Measurements from ENCODE around the gene PELI1.

Gene PELI1

GRCh38 chr2:64052463-64053241 lies 91.6 kb downstream of the PELI1 start:
- H3K4me1 ChIP-seq (ENCODE audit: insufficient read depth, poor library complexity, severe bottlenecking) = peaks cover 8% of the 10 kb centered on the region
- no peak for TF ChIP-seq CTCF (IDR thresholded peaks at IDR 0.05; ENCODE audit: poor library complexity, severe bottlenecking)
- ATAC-seq (ENCODE audit: low read depth) (no peak; the same call in 2 of the 3 replicates), DNase-seq (ENCODE audit: low spot score) (no peak)
- no peak overlapping the region for H3K4me3 ChIP-seq (ENCODE audit: severe bottlenecking)
- H3K36me3 ChIP-seq (ENCODE audit: low read depth) = no peaks in the 10 kb centered on the region
- no peaks in the 10 kb centered on the region for H3K9me3 ChIP-seq (ENCODE audit: severe bottlenecking)
- H3K27me3 ChIP-seq (ENCODE audit: insufficient read depth, poor library complexity, severe bottlenecking) = no peaks in the 10 kb centered on the region
- H3K27ac ChIP-seq (ENCODE audit: poor library complexity, severe bottlenecking) = no peak overlapping the region

DNA sequence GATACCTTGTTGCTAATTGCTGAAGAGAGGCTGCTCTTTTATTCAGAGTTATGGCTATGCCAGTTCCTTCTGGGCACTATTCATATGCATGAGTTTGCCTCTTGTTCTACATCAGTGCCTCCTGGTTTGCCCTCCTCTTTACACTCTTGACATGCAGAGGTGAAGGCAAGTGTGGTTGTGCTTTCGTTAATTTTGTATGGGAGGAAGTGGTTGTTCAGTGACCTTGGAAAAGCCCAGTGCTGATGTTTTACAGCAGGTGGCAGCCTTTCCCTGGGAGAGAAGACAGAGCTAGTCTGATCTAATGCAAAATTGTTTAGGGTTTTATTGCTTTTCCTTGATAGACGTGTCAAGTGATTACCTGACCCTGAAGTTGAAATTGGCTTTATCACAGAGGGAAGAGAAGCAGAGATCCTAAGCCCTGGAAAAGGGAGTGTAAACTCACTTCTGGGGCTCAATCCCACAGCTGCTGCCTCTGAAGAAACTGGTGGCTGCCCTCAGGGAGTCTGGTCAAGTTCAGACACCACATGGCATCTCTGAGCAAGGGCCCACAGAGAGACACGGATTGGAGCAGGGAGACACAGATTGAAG lies 94.5 kb downstream of the PELI1 start:
- no peak overlapping the region for H3K27ac ChIP-seq (ENCODE audit: poor library complexity, severe bottlenecking)
- ATAC-seq (ENCODE audit: low read depth) = peak; percentile 92

DNA sequence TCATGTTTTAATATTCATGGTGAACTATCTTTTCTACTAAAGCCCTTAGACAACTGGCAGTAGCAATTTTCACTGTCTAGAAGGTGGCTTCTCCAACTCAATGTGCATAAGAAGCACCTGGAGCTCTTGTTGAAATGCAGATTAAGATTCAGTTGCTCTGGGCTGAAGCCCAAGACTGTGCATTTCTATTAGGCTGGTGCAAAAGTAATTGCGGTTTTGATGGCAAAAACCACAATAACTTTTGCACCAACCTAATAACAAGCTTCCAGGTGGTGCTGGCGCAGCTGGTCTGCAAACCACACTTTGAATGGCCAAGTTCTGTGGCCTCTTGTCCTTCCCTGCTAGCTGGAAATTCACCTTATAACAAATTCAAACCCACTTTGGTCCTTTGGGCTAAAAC lies 98.3 kb downstream of the PELI1 start:
- H3K36me3 ChIP-seq (ENCODE audit: low read depth) = no peaks in the 10 kb centered on the region
- H3K27me3 ChIP-seq (ENCODE audit: insufficient read depth, poor library complexity, severe bottlenecking) = no peaks in the 10 kb centered on the region
- no peak for DNase-seq (ENCODE audit: low spot score)
- no peak overlapping the region for H3K4me3 ChIP-seq (ENCODE audit: severe bottlenecking)
- H3K9me3 ChIP-seq (ENCODE audit: severe bottlenecking) = no peaks in the 10 kb centered on the region
- no peaks in the 10 kb centered on the region for H3K4me1 ChIP-seq (ENCODE audit: insufficient read depth, poor library complexity, severe bottlenecking)
- ATAC-seq (ENCODE audit: low read depth) = no peak
- no peak for TF ChIP-seq CTCF (IDR thresholded peaks at IDR 0.05; ENCODE audit: poor library complexity, severe bottlenecking)
- no peak overlapping the region for H3K27ac ChIP-seq (ENCODE audit: poor library complexity, severe bottlenecking)

More for the DNA sequence above, 94.5 kb downstream of the PELI1 start:
- no peaks in the 10 kb centered on the region for H3K4me1 ChIP-seq (ENCODE audit: insufficient read depth, poor library complexity, severe bottlenecking)
- no peaks in the 10 kb centered on the region for H3K36me3 ChIP-seq (ENCODE audit: low read depth)
- no peak for DNase-seq (ENCODE audit: low spot score)
- no peaks in the 10 kb centered on the region for H3K9me3 ChIP-seq (ENCODE audit: severe bottlenecking)
- no peak overlapping the region for H3K4me3 ChIP-seq (ENCODE audit: severe bottlenecking)
- H3K27me3 ChIP-seq (ENCODE audit: insufficient read depth, poor library complexity, severe bottlenecking) = no peaks in the 10 kb centered on the region
- TF ChIP-seq CTCF (IDR thresholded peaks at IDR 0.05; ENCODE audit: poor library complexity, severe bottlenecking) = peak; percentile 93
